Left kidney (tissue), 2 donors: ENCODE measurements around the gene PCBP3. TPM values are rescaled to one million over a fixed set of nuclear protein-coding genes. Genes with fewer than 3 reads are reported as not detected.

ENCODE experiments used
- DNase-seq: peaks from one replicate; pipeline ENCODE4 v3.0.0-alpha.2; 2013
- polyA plus RNA-seq: library from polyadenylated mRNA; unstranded; fragments of 120-200 nt; gene quantifications from one replicate; pipeline ENCODE4 v1.2.1, GENCODE V29; 2013; ENCODE audit not compliant: insufficient read length

Gene PCBP3
- polyA plus RNA-seq, 1 donor = 2.0 TPM

DNA sequence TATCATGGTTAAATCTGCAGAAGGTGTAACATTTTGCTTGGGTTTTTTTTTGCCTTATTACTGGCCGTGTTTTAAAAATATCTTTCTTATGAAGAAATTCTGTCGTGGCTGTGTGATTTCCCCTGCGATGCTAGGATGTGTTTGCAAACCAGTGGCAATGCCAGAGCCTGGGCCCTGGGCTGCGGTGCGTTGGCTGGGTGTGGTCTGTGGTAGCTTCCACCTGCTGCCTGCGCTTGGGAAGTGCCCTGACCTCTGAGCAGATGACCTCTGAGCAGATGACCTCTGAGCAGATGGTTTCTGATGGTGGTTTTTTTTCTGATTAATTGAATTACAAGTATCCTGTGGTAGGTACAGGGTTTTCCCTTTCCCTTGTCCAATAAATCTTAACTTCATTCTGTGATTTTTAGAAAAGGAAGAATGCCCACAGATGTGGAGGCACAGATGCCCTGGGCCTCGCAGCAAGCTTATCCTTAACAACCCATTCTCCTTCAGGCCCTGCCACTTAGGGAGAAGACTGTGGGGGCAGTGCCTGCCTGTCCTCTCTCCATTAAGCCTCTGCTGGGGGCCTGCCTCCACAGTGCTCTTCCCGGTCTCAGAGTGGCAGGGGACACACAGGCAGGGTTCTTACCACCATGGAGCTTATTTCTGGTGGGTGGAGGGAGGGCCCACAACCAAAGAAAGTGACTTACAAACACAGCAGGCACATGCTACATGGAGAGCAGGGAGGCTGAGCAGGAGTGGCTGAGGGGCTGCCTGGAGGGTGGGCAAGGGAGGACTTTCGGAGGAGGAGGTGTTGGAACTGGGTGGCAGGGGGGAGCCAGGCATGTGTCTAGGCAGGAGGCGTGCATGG is 81.7 kb downstream of the PCBP3 start:
- DNase-seq = no peak

DNA sequence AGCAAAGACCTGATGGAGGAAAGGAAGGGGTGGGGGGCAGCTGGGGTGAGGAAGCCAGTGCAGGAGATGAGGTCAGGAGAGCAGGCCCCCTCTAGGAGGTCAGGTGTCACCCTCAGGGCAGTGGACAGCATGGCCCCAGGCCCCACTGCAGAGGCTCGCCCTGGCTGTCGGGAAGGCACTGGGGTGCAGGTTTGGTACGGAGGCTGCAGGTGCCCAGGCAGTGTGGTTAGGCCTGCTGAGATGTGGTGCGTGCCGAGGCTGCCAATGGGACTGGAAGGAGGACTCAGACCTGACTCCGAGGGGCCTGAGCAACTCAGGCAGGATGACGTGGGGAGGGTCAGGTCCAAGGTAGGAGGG is 82.3 kb downstream of the PCBP3 start:
- DNase-seq = no peak

DNA sequence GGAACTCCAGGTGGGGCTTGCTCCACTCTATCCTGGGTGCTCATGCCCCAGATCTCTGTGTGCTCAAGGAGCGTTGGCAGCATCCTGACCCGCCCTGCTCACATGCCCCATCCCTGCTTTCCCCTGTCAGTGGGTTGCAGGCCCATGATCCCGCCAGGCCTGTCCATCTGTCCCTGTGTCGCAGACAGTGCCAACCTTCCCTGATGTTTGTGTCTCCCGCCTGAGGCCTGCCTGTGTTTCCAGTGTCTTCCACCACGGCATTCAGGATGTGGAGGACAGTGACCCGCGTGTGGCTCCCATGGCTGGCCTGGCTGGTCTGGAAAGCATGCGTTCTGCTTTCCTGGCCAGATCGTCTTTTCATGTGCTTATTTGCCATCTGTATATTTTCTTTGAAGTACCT is 82.9 kb downstream of the PCBP3 start:
- no peak for DNase-seq

DNA sequence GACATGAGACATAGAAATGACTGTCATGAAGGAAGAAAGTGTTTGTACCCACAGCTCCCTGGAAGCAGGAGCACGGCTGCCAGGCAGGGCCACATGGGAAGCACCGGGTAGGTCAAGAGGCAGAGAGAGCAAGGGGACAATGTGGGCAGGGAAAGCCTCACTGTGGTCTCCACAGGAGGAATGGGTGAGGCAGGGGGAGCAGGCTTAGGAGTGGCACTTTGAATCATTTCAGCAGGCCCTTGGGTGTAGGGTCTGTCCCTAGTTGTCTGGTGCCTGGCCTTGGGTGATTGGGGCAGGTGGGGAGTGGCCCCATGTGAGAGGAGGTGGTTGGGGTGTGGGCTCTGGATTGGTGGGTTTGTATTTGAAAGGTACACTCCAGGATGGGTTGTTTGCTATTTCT is 83.9 kb downstream of the PCBP3 start:
- DNase-seq = no peak

DNA sequence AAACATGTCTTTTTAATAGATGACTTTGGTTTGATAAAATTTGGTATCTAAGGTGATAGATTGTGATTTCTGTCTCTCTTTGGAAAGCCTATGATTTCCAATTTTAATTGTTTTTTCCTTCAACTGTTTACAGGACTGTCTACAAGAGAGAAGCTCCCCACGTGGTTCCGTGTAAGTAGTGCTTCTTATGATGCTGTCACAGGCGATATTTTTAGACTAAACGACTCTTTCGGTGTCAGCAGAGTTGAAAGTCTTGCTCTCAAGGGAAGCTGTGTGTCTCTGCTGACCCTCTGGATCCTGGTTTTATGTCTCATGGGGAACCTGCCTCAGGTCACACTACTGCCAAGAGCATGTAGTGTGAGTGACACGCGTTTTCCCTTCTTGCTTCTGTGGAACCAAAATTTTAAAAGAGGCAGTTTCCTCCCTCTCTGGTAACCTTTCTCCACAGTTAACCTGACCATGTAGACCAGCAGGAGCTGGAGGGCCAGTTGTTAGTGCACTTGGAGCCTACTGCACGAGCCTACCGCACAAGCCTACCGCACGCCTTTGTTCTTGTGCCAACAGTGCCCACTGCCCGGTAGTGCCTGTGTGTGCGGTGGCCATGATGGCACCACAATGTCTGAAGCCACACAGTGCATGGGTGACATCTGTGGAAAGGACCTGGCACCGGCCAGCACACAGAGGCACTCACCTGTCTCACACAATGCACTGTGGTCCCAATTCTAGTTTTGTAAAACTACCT is 91.9 kb downstream of the PCBP3 start:
- no peak for DNase-seq

DNA sequence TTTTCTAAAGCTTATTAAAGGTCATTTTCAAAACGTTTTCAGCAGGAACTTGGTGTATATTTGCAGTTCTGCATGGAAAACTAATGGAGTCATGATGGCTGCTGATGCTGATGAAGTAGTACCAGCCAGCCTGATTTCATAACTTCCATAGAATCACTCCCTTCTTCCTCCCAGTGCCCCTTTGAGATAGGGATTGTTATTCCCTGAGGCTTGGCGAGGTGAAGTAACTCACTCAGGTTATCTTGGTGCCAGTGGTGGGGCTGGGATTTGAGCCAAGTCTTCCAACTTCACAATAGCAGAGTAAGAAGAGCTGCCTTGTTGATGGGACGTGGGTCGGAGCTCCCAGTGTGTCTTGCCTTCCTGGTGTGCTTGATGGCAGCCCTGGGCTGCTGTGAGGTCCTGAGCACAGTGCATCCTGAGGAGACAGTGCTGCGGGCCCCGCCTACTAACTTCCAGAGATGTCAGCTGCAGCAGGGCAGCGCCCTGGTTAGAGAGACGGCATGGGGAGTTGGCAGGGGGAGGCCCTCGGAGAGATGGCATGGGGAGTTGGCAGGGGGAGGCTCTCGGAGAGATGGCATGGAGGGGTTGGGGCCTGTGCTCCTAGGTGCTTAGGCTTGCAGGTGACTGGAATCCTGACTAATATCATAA is 92.6 kb downstream of the PCBP3 start:
- no peak for DNase-seq

DNA sequence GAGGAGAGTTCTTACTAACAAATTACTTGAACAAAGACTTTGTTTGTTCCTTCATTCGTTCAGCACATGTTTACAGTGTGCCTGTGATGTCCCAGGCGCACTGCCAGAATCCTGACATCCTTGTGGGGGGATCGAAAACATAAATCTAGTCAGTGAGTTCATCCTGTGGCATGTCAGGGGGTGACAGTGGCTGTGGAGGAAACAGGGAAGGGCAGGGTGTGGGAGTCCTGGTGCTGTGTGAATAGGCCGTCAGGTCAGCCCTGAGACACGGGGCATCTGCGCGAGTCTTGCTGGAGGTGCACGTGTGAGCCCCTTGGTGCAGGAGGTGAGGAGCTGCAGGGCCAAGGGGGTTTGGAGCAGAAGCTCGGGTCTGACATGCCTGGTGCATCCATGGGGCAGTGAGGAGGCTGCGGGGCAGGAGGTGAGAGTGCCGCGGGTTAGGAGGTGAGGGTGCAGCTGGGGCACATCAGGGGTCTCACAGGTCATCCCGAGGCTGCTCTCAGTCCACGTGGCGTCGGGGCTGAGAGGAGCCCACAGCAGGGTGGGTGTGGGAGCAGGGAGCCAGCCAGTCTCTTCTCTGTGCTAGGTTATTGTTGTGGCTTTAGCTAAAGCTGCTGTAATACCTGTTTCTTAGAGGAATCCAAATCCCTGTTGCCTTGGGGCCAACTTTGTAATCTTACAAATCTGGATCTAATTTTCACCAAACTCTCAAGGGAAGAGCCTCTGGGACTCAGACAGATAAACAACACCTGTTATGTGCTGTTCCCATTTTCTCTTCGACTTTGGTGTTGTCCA is 93.4 kb downstream of the PCBP3 start:
- no peak for DNase-seq

DNA sequence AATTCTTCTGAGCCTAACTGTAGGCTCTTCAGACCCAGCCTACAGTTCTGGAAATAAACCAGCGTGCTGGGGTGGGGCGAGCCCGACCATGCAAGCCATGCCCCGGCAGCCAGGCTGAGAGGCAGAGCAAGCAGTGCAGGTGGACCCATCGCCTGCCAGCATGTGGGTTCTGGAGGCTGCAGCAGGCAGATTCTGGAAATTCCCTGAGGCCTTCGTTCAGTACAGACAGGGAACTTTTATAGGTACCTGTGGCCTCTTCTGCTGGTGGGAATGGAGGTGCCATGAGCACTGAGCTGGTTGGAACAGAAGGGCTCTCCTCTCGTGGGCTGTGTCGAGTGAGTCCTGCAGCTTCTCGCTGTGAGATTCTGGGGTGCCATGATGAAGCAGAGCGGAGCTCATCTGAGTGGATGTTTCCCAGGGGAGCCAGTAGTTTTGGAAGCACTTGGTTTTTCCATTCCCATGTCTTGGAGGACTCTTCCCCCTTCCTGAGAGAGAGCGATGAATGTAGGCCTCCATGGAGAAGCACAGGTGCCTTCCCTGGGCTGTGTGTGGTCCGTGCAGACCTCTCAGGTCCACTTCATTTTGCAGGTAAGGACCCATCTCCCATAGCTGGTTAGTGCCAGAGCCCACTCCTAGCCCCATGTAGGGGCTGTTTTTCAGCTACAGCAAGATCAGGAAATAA is 94.1 kb downstream of the PCBP3 start:
- DNase-seq = no peak

DNA sequence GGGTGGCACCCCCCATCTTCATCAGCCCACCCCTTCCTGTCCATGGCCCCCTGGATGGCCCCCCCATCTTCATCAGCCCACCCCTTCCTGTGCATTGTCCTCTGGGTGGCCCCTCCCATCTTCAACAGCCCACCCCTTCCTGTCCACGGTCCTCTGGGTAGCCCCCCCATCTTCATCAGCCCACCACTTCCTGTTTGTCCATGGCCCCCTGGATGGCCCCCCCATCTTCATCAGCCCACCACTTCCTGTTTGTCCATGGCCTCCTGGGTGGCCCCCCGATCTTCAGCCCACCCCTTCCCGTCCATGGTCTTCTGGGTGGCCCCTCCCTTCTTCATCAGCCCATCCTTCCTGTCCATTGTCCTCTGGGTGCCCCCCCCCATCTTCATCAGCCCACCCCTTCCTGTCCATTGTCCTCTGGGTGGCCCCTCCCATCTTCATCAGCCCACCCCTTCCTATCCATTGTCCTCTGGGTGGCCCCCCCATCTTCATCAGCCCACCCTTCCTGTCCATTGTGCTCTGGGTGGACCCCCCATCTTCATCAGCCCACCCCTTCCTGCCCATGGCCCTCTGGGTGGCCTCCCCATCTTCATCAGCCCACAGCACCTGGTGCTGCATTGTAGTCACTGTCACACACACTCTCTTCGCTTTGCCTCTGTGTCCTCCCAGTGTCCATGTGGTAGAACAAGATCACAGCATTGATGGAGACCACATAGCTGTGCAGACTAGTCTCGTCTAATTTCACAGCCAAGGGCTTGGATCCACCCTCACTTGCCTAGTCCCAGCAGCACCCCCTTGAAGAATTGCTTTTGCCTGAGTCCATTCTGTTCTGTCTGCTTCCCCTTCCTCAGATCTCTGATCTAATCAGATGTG is 95.9 kb downstream of the PCBP3 start:
- DNase-seq = no peak

DNA sequence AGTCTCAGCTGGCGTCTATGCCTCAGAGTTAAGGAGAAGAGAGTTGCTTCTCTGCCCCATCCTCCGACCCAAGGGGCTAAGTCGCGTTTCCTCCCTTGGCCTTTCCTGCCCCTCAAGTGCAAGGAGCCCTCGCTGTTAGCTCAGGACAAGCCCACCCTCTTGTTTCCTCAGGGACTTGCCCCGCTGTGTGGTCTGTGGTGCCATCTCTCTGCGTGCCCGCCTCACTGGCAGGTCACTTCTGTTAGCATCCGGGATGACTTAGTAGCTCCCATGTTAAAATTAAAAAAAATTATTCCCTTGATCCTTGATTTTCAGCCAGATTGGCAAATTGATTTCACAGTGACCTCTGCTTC is 96.5 kb downstream of the PCBP3 start:
- no peak for DNase-seq

DNA sequence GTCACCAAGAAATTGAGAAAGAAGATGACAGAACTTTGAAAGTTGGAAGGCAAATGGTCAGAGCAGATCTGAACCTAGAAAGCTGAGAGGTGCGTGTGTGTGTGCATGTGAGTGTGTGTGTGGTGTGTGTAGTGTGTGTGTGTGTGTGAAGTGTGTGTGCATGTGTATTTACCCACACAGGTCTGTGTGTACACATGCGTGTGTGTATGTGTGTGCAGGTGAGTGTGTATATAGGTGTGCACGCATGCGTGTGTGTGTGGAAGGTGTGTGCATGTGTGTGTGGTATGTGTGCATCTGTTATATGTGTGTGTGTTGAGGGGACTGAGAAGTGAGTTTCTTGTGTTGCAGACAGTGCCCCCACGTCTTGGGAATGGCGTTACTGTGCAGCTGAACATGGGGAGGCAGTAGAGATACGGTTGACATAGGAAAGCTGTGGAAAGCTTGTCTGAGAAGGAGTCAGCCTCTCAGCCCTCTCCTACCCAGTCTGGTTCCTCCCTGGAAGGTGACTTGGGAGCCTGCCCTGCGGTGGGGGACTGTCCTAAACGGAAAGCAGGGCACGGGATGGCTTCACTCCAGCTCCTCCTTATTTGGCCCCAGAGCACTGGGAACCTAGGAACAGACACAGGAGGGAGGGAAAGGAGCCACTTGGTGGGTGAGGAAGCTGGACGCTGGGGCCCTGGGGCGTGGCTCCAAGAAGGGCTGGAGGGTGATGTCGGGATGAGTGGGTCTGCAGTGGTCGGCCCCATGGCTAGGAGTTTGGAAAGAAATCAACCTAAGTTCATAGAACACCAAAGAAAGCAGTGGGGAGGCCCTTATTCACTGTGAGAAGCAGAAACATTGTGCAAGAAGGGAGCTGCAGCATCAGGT is 97.2 kb downstream of the PCBP3 start:
- no peak for DNase-seq

DNA sequence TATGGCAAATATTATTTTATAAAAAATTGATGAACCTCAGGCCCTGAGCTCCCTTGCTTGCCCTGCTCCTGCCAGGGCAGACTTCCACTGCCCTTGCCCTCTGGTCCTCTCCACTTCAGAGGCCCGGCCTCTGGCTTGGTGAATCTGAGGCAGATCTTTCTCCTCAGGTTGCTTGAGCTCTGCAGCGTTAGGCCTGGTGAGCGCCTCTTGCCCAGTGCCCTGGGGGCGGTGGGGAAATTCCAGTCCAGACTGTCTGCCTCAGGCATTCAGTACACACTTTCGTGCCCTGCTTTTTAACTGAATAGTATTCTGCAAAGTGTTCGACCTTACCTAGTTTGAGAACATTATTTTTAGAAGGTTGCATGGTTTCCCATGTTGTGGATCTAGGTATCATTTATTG is 98.2 kb downstream of the PCBP3 start:
- no peak for DNase-seq

DNA sequence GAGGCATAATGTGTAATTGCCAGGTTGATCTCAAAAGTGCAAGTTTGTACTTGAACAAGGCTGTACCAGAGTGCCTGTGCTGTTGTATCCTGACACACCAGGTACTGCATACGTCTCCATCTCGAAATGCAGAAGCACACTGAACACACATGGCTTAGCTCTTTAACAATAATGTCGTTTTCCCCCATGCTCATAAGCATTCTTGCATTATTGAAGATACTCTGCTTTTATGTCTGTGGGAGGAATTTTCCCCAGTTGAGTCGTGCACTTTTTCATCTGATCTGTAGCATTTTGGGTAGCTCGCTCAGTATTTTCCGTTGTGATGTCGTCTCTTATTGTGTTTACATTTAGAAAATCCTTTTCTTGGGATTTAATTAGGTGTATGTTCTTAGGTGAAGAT is 98.7 kb downstream of the PCBP3 start:
- DNase-seq = no peak

DNA sequence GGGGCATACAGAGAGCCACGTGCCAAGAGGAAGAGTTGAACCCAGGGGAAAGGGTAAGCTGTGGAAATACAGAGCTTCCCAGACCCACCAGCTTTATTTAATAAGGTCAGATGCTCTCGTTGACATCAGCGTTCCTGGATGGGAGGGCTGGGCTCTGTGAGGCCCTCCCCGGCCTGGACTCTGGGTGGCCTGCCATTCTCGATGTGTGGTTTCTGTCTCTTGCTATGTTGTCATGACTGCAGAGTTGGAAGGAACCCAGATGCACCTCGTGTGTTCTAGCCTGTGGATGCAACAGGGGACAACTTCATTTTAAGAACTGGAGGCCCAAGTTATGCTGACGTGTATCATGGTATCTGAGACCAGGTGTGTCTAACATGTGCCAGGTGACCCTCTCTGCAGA is 101.7 kb downstream of the PCBP3 start:
- DNase-seq = no peak

DNA sequence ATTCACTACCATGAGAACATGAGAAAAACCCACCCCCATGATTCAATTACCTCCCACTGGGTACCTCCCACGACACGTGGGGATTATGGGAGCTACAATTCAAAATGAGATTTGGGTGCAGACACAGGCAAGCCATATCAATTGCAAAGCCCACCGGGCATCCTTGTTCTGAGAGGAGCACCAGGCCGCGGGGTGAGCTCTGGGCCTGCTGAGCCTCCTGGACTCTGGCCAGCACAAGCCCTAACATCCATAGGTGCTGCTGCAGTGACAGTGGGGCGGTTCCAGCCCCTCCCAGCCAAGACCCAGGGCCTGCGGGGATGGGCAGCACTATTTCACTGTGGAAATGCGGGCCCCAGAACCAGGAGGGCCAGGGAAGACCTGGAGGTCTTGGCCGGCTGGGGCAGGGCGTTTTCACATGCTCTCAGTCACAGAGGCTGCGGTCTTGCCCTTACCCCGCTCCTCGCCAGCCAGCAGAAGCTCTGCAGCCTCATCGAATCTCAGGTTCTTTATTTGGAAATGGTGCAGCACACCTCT is 103.8 kb downstream of the PCBP3 start:
- DNase-seq = no peak

DNA sequence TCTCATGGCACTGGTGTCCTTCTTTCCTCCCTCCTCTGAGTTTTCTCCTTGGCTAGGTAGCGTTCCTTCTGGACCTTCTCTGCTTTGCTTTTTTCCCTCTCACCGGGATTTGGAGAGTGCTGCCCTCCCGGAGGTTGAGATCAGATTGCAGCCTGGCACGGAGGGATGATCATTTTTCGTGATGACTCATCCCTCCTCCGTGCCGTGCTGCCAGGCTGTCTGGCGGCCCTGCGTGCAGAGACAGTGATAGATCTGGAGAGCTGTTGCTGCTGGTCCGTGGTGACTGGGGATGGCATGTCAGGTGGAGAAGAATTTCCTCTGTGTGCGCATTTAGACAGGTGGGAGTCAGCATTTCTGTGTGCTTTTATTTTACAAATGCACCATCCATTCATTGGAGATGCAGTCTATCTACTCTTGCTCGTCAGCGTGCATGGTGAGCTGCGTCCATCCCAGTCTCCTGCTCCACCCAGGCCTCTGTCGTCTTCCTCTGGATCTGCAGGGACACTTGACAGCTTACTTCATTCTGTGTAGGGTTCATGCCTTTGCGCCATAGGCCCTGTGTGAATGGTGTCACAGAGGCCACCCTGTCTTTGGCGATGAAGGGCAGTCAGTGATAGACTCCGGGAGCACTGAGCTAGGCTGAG is 104.4 kb downstream of the PCBP3 start:
- peak; percentile 44 for DNase-seq

DNA sequence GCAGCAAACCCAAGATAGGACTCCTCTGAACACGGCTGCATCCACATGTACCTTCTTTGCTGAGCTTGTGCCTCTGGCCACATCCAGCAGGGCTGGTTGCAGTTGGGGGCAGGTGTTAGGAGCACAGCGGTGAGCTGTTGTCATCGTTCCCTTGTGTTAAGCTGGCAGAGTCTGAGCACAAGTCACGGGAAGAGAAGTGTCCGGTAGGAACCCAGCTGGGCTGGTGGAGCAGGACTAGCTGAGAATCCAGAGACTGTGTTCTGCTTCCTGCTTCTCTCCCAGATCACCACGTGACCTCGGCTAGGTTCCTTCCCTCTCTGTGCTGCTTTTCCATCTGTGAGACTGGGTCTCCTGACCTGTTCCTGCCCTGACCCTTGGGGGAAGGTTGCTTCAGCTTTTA is 105.1 kb downstream of the PCBP3 start:
- no peak for DNase-seq

DNA sequence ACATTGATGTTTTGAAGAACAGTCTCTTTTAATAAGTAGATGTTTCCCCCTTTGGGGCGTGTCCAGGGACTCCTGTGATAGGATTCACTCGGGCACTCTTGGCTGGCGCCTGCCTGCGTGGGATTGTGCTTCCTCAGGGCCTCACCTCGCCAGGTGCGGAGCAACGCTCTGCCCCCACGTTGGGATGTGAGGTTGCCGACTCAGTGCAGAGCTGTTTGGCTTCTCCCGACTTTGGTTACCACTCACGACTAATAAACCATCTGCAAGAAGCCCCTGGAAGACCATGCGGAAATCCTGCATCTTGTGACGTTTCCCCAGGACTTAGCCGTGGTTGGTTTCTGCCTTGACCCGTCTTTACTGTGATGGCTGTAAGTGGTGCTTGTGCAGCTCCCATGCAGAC is 106.4 kb downstream of the PCBP3 start:
- DNase-seq = no peak

DNA sequence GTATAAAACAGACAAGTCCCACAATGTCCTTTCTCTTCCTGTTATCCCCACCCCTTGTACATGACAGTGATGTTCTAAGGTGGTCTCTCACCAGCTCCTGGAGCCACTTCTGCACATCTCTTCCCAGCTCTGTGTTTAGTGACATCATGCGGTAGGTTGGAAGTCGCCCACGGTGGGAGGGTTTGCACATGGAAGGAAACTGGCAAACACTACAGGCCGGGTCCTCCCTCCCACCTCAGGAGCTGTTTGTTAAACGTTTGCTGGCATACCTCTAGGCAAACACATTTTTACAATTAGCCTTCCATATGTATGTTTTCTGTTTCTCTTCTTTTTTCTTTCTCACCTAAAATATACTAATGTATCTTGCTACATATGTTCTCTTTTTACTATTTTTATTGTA is 107.4 kb downstream of the PCBP3 start:
- DNase-seq = no peak
